GM08714 (cell line): ENCODE measurements around the gene UNC93A.
"Not testable (repeated sequence)": the region's sequence is repeated elsewhere in the genome, so short reads cannot be mapped to it uniquely, and the experiment has no call there.

Experiments
- H3K4me3 ChIP-seq: fragments of 200-500 bp; sonication (Bioruptor generic); 2 replicates; pipeline ENCODE4 v1.5.1; 2014; ENCODE audit warnings: mild to moderate bottlenecking, low read length, inconsistent platforms
- ZNF274 ChIP-seq: IDR thresholded peaks from 2 replicates; pipeline ENCODE4 v1.6.1; 2012; ENCODE audit warnings: mild to moderate bottlenecking, low read depth, low read length

UNC93A gene

DNA sequence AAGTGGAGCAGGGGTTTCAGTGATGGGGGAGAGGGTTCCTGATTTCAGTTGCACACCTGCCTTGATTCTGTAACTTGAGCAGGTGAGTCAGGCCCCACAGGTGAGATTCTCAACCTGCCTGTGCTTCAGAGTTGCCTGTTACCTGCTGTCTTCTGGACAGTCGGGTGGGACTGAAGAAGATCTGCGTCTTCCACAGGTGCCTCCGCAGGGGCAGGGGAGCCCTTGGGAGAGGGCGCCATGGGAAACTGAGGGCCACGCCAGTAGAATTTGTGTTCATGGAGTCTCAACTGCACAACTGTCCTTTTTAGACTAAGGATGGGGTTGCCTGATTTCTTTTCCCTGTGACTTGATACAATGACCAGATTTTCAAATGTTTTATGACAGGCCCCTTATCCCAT, 5.2 kb downstream of the UNC93A start:
- H3K4me3 ChIP-seq = no peak overlapping the region
- no peak for TF ChIP-seq ZNF274

DNA sequence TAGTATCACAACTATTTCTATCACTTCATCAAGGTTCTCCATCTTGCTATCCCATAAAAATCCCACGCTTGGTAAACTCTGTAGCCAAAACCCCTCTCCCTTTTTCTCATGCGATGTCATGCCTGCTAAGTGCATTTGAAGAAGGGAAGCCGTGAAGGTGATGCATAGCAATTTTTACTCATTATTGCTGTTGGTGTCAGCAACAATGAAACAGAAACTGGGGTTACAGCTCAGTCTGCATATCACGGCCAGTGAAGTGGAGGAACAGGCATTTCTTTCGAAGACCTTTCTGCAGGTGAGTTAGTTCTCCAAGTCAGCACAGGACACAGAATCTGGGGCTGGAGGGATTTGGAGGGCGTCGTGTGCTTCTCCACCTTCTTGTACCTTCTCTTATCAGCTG, 5.8 kb downstream of the UNC93A start:
- H3K4me3 ChIP-seq = no peak overlapping the region
- no peak for TF ChIP-seq ZNF274

DNA sequence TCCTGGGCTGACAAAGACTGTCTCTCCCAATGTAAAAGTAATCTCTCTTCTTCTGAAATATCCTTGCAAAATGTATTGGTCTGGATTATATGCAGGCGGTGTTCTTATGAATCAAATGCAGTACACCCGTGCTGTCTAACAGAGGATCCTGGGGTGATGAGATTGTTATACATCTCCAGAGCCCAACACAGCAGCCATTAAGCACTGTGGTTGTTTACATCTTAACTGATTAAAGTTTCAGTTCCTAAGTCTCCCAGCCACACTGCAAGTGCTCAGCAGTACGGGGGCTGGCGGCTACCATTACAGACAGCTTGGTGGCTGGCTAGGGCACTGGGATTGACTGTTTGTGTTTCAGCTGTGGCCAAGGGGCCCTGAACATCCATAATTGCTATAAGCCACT, 7.0 kb downstream of the UNC93A start:
- no peak overlapping the region for H3K4me3 ChIP-seq
- TF ChIP-seq ZNF274 = no peak

DNA sequence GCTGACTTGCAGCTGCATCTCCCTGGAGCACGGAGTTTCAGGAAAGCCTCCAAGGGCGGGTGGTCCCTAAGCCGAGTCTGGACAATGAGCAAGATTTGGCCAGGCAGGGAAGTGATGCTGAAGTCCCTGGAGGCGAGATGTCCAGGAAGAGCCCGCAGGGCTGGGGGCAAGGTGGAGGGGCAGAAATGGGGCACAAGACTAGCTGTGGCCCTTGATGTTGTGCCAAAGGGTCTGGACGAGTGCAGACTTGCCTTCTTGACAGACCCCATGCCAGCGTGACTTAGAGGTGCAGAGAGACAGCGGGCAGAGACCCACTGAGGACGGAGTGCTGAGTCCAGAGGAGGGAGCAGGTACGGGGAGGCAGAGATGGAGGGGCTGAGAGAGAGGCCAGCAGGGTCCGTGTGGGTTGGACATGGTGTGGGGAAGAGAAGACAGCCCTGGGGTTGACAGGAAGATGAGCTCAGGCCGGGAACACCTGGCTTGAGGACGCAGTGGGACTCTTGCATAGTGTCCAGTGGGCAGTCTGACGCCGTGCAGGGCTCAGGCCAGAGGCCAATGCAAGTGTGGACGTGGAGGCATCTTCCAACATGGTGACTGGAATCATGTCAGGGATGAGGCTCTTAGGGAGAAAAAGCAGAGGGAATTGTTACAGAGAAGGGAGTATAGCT, 8.7 kb downstream of the UNC93A start:
- no peak for TF ChIP-seq ZNF274
- H3K4me3 ChIP-seq = no peak overlapping the region

DNA sequence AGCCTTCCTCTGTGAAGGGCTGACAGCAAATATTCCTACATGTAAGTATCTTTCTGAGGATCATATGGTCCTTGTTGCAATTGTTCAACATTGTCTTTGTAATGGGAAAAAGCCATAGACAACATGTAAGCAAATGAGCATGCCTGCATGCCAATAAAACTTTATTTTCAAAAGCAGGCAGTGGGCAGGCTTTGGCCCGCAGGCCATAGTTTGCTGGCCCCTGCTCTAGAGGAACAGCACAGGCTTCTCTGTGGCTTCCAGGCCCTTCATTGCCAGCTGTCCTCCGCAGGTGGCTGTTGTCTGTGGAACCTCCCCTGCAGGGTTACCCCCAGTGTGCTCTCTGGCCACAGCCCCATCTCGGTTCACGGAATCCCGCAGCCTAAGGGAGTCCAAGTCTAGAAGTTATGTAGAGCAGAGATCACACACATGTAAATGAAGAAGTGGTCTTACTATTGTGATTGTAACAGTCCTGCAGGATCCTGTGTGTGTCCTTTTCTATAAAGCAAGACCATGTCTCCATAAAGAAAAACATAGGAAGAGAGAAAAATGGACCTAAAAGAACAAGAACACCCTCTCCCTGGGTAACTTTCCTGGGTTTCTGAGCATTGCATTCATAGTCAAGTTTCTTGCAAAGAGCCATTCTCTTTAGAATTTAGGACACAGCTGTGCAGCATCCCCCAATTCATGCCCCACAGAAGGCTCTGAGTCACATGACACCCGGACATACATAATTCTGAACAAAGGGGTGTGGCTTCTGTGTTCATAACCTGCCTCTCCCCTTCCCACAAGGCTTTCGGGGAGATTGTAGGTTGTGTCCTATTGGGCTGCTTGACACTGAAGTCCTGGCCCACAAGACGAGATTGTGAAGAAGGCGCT, 10.0 kb downstream of the UNC93A start:
- no peak overlapping the region for H3K4me3 ChIP-seq
- TF ChIP-seq ZNF274 = no peak

DNA sequence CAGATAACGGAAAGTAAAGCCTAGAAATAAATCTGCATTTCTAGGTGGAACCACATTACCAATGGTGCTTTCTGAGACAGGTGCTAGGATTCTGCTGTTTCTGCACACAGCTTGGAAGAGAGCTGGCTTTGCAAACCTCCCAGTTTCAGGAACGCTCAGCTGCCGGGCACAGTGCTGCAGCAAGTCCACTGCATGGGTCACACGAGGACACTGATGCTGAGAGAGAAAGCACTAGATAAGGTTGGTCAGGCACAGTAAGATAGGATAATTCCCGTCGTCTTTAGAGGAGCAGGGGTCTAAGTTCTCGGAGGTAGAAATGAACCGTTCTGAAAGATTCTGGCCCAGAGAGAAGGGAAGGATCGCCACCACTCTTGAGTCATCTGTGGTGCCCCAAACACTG, 11.0 kb downstream of the UNC93A start:
- no peak for TF ChIP-seq ZNF274
- H3K4me3 ChIP-seq = no peak overlapping the region

DNA sequence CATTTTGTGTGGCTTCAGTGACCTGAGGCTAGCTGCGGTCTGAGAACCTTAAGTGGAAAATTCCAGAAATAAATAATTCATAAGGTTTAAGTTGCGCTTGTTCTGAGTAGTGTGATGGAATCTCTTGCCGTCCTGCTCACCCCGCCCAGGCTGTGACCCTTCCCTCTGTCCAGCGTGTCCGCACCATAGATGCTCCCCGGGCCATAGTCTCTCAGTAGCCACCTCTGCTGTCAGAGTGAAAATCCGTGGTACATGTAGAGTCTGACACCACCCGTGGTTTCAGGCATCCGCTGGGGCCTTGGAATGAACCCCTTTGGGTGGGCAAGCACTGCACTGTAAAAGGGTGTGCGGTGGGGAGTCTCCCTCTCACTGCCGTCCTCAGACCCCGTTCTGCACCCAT, 11.7 kb downstream of the UNC93A start:
- H3K4me3 ChIP-seq = no peak overlapping the region
- TF ChIP-seq ZNF274 = no peak

DNA sequence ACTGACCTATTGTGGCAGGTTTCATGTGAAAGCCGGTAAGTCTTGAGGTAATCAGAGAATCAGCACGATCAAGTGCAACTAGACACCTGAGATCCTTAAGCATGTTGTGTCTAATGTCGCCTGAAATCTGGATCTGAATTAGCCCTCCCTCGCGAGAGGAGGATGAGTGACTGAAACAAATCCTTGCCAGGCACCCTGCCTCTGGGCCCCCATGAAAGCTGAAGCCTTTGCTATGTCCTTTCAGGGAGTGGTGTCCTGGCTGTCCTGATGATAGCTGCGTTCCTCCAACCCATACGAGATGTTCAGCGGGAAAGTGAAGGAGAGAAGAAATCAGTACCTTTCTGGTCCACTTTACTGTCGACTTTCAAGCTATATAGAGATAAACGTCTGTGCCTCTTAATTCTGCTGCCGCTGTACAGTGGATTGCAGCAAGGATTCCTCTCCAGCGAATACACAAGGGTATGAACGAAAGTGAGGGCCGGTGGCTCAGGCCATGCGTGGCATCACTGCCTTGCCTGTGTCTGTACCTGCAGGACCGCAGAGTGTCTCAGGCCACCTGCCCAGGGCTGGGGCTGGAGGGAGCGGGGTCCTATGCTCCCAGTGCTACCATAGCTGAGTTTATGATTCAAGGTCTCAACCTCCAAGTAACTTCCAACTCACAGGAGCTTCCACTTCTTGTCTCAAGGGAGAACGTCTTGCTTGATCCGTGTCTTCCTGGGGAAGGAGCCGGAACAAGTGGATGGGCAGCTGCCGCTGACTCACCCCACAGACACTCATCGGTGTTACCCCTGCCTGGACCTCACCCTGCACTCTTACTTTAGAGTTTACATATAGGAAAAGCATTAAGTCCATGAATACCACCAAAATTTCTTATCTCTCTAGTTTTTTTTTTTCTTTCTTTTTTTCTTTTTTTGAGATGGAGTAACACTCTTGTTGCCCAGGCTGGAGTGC, 12.8 kb downstream of the UNC93A start:
- no peak for TF ChIP-seq ZNF274

DNA sequence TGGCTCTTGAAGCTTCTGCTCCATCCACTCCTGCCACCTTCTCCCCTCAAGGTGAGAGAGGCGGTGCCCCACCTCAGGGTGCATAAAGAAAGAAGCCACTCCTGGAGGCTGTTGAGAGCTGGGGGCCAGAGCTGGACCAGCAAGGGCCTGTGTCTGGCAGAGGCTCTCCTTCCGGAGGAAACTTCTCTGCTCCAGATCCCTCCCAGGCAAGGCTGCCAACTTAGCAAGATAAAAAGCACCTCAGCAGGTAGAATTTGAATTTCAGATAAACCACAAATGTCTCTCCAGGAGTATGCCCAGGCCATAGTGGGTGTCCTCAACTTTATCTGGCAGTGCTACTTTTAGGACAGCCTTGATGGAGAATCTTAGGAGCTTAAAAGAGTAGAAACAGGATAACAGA, 13.8 kb downstream of the UNC93A start:
- TF ChIP-seq ZNF274 = no peak
- no peak overlapping the region for H3K4me3 ChIP-seq

More for the DNA sequence above, 12.8 kb downstream of the UNC93A start:
- no peak overlapping the region for H3K4me3 ChIP-seq

DNA sequence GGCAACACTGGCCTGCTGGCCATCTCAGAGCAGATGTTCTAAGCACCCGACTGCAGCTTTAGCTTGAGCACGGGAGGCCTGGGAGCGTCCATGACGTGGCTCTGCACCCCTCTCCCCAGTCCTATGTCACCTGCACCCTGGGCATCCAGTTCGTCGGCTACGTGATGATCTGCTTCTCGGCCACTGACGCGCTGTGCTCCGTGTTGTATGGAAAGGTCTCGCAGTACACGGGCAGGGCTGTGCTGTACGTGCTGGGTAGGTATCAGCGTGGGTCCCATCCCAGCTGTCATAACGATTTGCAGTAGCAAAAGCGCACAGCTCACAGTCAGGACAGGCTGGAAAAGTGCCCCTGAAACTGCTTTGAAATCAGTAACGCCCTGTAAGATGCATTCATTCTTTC, 14.7 kb downstream of the UNC93A start:
- TF ChIP-seq ZNF274 = no peak
- H3K4me3 ChIP-seq = no peak overlapping the region

DNA sequence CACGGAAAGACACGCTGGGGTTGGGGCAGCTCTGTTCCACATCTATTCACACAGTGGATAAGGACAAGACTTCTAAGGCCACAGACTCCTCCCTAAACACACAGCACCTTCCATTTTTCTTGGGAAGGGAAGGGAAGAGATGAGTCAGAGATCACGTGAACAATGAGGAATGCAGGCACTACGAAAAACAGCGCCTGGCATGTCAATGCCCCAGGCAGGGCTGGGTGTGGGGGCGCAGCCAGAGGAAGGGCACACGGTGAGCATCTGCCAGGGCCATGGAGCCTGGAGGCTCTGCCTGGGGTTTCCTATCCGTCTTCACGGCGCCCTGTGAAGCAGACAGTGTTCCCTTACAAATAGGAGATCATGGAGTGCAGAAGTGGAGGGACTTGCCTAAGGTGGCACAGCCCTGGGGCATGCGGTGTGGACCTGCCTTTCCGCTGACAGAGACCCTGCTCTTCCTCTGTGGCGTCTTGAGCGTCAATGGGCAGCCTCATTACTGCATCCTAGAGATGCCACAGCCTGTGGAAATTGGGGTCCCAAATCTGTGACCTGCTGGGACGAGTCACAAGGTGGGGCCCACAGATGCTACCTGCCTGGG, 15.4 kb downstream of the UNC93A start:
- no peak overlapping the region for H3K4me3 ChIP-seq
- no peak for TF ChIP-seq ZNF274

DNA sequence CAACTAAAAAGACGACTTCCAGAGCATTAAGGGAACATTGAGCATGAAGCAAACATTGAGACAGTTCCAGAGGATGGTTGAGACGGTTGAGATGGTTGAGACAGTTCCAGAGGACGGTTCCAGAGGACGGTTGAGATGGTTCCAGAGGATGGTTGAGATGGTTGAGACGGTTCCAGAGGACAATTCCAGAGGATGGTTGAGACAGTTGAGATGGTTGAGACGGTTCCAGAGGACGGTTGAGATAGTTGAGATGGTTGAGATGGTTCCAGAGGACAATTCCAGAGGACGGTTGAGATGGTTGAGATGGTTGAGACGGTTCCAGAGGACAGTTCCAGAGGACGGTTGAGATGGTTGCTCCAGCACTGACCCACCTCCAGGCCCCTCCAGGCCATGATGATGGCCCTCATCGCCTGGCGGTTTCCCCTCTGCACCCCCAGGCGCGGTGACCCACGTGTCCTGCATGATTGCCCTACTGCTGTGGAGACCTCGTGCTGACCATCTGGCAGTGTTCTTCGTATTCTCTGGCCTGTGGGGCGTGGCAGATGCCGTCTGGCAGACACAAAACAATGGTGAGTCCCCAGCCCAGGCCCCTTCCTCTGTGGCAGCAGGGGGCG, 16.3 kb downstream of the UNC93A start:
- no peak for TF ChIP-seq ZNF274
- no peak overlapping the region for H3K4me3 ChIP-seq

DNA sequence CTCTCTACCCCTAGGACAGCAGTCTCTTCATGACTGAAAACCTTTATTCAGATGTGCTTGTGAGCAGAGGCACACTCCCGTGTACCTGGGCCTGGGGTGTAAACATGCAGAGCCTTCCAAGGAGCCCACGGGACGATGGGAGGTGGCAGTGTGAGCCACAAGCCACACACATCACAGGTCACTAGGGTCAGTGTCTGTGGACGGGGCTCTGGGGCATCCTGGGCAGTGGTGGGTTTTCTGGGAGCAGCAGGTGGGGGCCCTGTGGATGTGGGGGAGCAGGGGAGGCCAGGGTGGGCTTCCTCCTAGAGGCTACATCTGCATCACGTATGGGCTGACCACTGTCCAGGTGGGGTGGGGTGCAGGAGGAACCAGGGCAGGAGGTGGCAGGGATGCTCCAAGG, 17.1 kb downstream of the UNC93A start:
- no peak for TF ChIP-seq ZNF274
- no peak overlapping the region for H3K4me3 ChIP-seq

DNA sequence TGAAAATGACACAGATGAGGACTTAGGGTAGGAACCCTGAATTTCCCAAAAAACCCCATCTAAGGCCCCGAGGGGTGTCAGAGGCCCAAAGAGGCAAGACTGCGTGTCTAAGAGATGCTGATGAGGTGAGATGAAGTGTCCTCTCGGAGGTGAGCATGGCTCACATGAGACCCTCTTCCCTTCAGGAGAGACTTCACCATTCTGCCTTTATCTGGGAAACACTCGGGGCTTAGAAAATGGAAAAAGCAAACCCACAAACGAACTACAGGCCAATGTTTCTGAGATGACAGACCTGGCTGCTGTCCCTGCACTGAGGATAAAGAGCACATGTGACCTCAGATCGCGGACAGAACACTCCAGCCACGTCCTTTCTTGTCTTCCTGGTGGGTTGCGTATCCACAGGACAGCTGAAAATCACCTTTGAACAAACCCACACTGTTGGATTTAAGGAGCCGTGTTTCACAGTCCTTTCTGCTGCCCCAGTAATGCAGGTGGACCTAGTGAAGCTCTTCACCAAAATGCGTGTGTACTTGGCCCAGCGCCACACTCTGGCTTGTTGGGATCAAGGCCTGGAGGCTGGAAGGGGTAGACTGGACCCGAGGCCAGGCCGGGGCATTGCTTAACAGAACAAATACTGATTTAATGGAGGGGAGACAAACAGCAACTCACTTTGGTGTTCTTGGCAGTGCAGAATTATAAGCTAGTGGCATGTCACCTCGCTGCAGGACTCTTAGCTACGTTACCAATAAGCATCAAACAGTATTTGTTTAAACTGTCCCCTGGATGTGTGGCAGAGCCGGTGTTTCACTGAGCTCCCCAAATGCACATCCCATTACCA, 18.5 kb downstream of the UNC93A start:
- not testable (repeated sequence) for H3K4me3 ChIP-seq
